ENCODE results near the gene JDP2. TPM values are rescaled to one million over a fixed set of nuclear protein-coding genes. Genes with fewer than 3 reads are reported as not detected.

The JDP2 gene
- total and polyA plus RNA-seq, 2 of the 4 experiments (the other 2 are of a cell fraction) = 35.7 to 38.4 TPM

DNA sequence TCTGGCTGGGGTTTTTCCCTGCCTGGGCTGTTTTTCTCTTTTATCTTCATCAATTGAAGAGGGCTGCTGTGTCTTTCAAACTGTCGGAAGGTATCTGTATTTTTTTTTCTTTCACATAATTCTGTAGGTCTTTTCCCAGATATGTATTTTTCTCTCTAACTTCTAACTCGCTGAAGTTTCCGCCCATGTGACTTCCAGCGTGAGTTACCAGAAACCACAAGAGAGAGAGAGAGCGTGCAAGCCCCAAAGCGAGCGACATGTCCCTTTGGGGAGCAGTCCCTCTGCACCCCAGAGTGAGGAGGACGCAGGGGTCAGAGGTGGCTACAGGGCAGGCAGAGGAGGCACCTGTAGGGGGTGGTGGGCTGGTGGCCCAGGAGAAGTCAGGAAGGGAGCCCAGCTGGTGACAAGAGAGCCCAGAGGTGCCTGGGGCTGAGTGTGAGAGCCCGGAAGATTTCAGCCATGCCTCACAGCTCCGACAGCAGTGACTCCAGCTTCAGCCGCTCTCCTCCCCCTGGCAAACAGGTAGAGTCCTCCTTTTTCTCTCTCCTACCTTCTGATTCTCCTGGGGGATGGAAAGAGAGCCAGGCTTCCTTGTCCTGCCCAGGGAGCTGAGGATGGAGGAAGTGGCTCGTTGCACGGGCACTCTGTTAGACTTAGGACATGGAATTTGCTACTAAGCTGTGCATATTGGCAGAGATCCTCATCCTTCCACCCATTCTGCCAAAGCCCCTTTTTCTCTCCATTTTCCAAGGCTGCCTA is 94.6 kb downstream of the JDP2 start, which contains the start of gene BATF (continued):
- no peak for TF ChIP-seq SMC3 (IDR thresholded peaks at IDR 0.05; ENCODE audit: low read depth, low read length)

DNA sequence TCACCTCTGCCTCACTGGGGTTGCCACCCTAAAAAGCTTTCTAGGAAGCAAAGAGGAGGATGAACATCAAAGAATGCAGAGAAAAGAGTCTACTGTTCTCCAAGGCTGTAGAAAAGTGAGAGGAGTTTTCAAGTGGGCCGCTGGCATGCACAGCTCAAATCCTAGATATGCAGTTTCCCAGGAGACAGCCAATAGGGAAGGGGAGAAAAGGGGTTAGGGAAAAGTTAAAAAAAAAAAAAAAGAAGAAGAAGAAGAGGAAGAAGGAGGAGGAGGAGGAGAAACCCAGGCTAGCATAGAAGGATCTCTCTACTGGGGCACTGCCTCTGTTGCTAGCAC is 95.1 kb downstream of the JDP2 start:
- no peak overlapping the region for H2BK15ac ChIP-seq (ENCODE audit: low read depth, low read length)
- no peak overlapping the region for H4K91ac ChIP-seq (ENCODE audit: insufficient read depth, low read depth, low read length)
- POLR2A ChIA-PET (ENCODE audit: unreplicated experiment) = no interaction called here
- H4K5ac ChIP-seq (ENCODE audit: low read depth, low read length) = no peak overlapping the region
- no peak overlapping the region for H2AK9ac ChIP-seq (replicated peaks; ENCODE audit: low read depth, low read length, poor library complexity)
- H3K9me3 ChIP-seq (ENCODE audit: control insufficient read depth, insufficient read depth, low read length) = no peaks in the 10 kb centered on the region
- H2BK20ac ChIP-seq (ENCODE audit: low read depth, low read length) = no peak overlapping the region
- H3K79me1 ChIP-seq (ENCODE audit: low read depth in 1 of 2, low read length in 2 of 2) = no peaks in the 10 kb centered on the region
- H2AFZ ChIP-seq (replicated peaks; ENCODE audit: low read length, poor library complexity) = no peak overlapping the region
- no peaks in the 10 kb centered on the region for H4K20me1 ChIP-seq (ENCODE audit: insufficient read depth, low read length)
- in situ Hi-C loops (cut with MboI; ENCODE audit: low sequenced_read_pairs) = no loop called here
- H3K27ac ChIP-seq (ENCODE audit: insufficient read depth, low read length) = no peak overlapping the region
- 100% methylated on average over 1 of the region's 1 CpG; no CpG with 5 or more reads in 1 of the 2 experiments for WGBS, 2 experiments (ENCODE audit: extremely low coverage in 2 of 2, insufficient read length in 1 of 2)
- peaks cover 2% of the 10 kb centered on the region; the same call in 1 of the 2 replicates for H3K4me1 ChIP-seq (ENCODE audit: control insufficient read depth, insufficient read depth, low read length)
- H2AK5ac ChIP-seq (ENCODE audit: low read depth, low read length) = no peak overlapping the region
- intact Hi-C loops (cut with micrococcal nuclease) = no loop called here
- H4K8ac ChIP-seq (ENCODE audit: low read depth in 2 of 2, low read length in 2 of 2) = no peak overlapping the region
- H3K9ac ChIP-seq (ENCODE audit: low read depth, low read length) = no peak overlapping the region
- DNase-seq (no peak), ATAC-seq (ENCODE audit: low read depth) (no peak)
- BruUV-seq (replicated peaks) = no TSS peak
- H3K4me2 ChIP-seq (ENCODE audit: low read depth, low read length) = no peak overlapping the region
- H3K14ac ChIP-seq (replicated peaks; ENCODE audit: low read depth, low read length) = no peak overlapping the region
- no peak overlapping the region for H3K4ac ChIP-seq (ENCODE audit: low read depth, low read length)
- H2BK5ac ChIP-seq (ENCODE audit: low read depth, low read length, poor library complexity, severe bottlenecking) = no peak overlapping the region
- dilution Hi-C loops (cut with HindIII; ENCODE audit: low sequenced_read_pairs, unreplicated experiment) = no loop called here
- H3K18ac ChIP-seq (ENCODE audit: low read depth, low read length) = no peak overlapping the region
- H3K23ac ChIP-seq (ENCODE audit: low read depth, low read length) = no peak overlapping the region
- CTCF ChIA-PET = no interaction called here
- H2BK120ac ChIP-seq (ENCODE audit: low read depth, low read length) = no peak overlapping the region
- TF ChIP-seq MAFK (IDR thresholded peaks at IDR 0.05; ENCODE audit: low read depth, low read length) (no peak), POLR2A (IDR thresholded peaks at IDR 0.05; ENCODE audit: low read depth, low read length) (no peak), CEBPB (IDR thresholded peaks at IDR 0.05; ENCODE audit: low read depth, low read length) (no peak), NFE2L2 (IDR thresholded peaks at IDR 0.05; ENCODE audit: low read depth, low read length) (no peak), CHD1 (IDR thresholded peaks at IDR 0.05; ENCODE audit: low read depth, low read length) (no peak), MAZ (IDR thresholded peaks at IDR 0.05; ENCODE audit: borderline replicate concordance, low read depth, low read length) (no peak), FOS (IDR thresholded peaks at IDR 0.05; ENCODE audit: low read depth, low read length) (no peak), SMC3 (IDR thresholded peaks at IDR 0.05; ENCODE audit: low read depth, low read length) (no peak), RCOR1 (IDR thresholded peaks at IDR 0.05; ENCODE audit: insufficient replicate concordance, low read length) (no peak), BHLHE40 (IDR thresholded peaks at IDR 0.05; ENCODE audit: low read depth, low read length) (no peak), RFX5 (IDR thresholded peaks at IDR 0.05; ENCODE audit: low read depth, low read length) (no peak), RAD21 (IDR thresholded peaks at IDR 0.05; ENCODE audit: low read length) (no peak), MXI1 (IDR thresholded peaks at IDR 0.05; ENCODE audit: borderline replicate concordance, low read depth, low read length) (no peak)
- TF ChIP-seq, protein P1, sequence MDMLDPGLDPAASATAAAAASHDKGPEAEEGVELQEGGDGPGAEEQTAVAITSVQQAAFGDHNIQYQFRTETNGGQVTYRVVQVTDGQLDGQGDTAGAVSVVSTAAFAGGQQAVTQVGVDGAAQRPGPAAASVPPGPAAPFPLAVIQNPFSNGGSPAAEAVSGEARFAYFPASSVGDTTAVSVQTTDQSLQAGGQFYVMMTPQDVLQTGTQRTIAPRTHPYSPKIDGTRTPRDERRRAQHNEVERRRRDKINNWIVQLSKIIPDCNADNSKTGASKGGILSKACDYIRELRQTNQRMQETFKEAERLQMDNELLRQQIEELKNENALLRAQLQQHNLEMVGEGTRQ (IDR thresholded peaks at IDR 0.05; ENCODE audit: low read depth, low read length) = no peak
- peaks cover 21% of the 10 kb centered on the region for H3K27me3 ChIP-seq (ENCODE audit: control insufficient read depth, insufficient read depth, low read length)
- no peak overlapping the region for H3K56ac ChIP-seq (ENCODE audit: extremely low read depth, insufficient read depth, low read length)
- peaks cover 3% of the 10 kb centered on the region; the same call in 1 of the 2 replicates for H3K9me1 ChIP-seq (ENCODE audit: insufficient read depth, low read length)
- no peaks in the 10 kb centered on the region for H3K36me3 ChIP-seq (ENCODE audit: control insufficient read depth, insufficient read depth, low read length)
- H3K4me3 ChIP-seq (ENCODE audit: insufficient read depth, low read depth, low read length) = no peak overlapping the region
